PC-9 (cell line): ENCODE results near the gene CDC14A. TPM values are rescaled to one million over a fixed set of nuclear protein-coding genes. Genes with fewer than 3 reads are reported as not detected.

Experiments used
- BruUV-seq: library from RNA; stranded (reverse); fragments of 400-500 nt; replicated peaks from 2 replicates; lab custom pipeline; 2021; lab: Mats Ljungman, UMichigan
- CTCF ChIA-PET: fragments of 300-600 bp; sonication (Branson Sonifier 250); formaldehyde crosslinking; loops from one replicate; lab custom pipeline; 2022; ENCODE audit warnings: antibody characterized with exemption; lab: Charles Lee
- POLR2A ChIA-PET: fragments of 300-600 bp; sonication (Branson Sonifier 250); formaldehyde crosslinking; loops from one replicate; lab custom pipeline; 2022; ENCODE audit warnings: antibody characterized with exemption; ENCODE audit not compliant: unreplicated experiment; lab: Charles Lee
- DNase-seq, 2 experiments: peaks; one replicate each; pipeline versions ENCODE4 v3.0.0 to v3.0.0-alpha.2; 2015 to 2022; ENCODE audit warnings: mixed read lengths in 1 of 2
- H2AFZ ChIP-seq: fragments of 200-600 bp; sonication (generic); 2 replicates; pipeline ENCODE4 v1.8.1; 2017; ENCODE audit warnings: antibody characterized with exemption
- H3F3A ChIP-seq: fragments of 200-600 bp; sonication (generic); 2 replicates; pipeline ENCODE4 v1.8.1; 2017; ENCODE audit warnings: antibody characterized with exemption, mild to moderate bottlenecking, low read depth; ENCODE audit not compliant: insufficient read depth
- H3K27ac ChIP-seq: fragments of 200-600 bp; sonication (generic); 2 replicates; pipeline ENCODE4 v1.6.1; 2016; ENCODE audit warnings: mixed run types
- H3K27me3 ChIP-seq: fragments of 200-600 bp; sonication (generic); 2 replicates; pipeline ENCODE4 v1.6.1; 2016; ENCODE audit warnings: low read depth, mixed run types; ENCODE audit not compliant: insufficient read depth
- H3K36me3 ChIP-seq: fragments of 200-600 bp; sonication (generic); 2 replicates; pipeline ENCODE4 v1.6.1; 2016; ENCODE audit warnings: low read depth, mixed run types
- H3K4me1 ChIP-seq: fragments of 200-600 bp; sonication (generic); replicated peaks from 2 replicates; pipeline ENCODE4 v1.6.1; 2016; ENCODE audit warnings: mixed run types; ENCODE audit not compliant: insufficient read depth
- H3K4me2 ChIP-seq: fragments of 200-600 bp; sonication (generic); 2 replicates; pipeline ENCODE4 v1.6.1; 2017; ENCODE audit warnings: mixed run types
- H3K4me3 ChIP-seq: fragments of 200-600 bp; sonication (generic); 2 replicates; pipeline ENCODE4 v1.6.1; 2016; ENCODE audit warnings: mixed run types
- H3K79me2 ChIP-seq: fragments of 200-600 bp; sonication (generic); 2 replicates; pipeline ENCODE4 v1.6.1; 2017; ENCODE audit warnings: low read depth, mixed run types
- H3K9me2 ChIP-seq: fragments of 200-600 bp; sonication (generic); 2 replicates; pipeline ENCODE4 v1.8.1; 2017; ENCODE audit warnings: mild to moderate bottlenecking; ENCODE audit not compliant: insufficient read depth
- H3K9me3 ChIP-seq: fragments of 200-600 bp; sonication (generic); 2 replicates; pipeline ENCODE4 v1.8.1; 2016; ENCODE audit warnings: low read depth; ENCODE audit not compliant: insufficient read depth
- H4K20me1 ChIP-seq: fragments of 200-600 bp; sonication (generic); 2 replicates; pipeline ENCODE4 v1.8.1; 2017; ENCODE audit not compliant: insufficient read depth
- EZH2 ChIP-seq: fragments of 200-600 bp; sonication (generic); IDR thresholded peaks from 2 replicates; pipeline ENCODE4 v1.8.0; 2017; ENCODE audit warnings: antibody characterized with exemption, low read depth
- intact Hi-C: fragments of 100-400 bp; cut with micrococcal nuclease; formaldehyde crosslinking; loops from one replicate; pipeline ENCODE4 v1.10.0; 2022; ENCODE audit not compliant: unreplicated experiment
- total RNA-seq: library from RNA; stranded (reverse); gene quantifications from 2 replicates; pipeline ENCODE4 v1.2.3, GENCODE V29; 2021
- TF ChIP-seq, protein P1 (sequence below): fragments of 200-600 bp; sonication (generic); conservative IDR thresholded peaks from 2 replicates; pipeline ENCODE4 v1.6.1; 2017; ENCODE audit warnings: mixed run types, antibody characterized with exemption, mild to moderate bottlenecking, moderate library complexity

The CDC14A gene
- total RNA-seq, 1 experiment from 2014 or later, result 2.8 TPM

DNA sequence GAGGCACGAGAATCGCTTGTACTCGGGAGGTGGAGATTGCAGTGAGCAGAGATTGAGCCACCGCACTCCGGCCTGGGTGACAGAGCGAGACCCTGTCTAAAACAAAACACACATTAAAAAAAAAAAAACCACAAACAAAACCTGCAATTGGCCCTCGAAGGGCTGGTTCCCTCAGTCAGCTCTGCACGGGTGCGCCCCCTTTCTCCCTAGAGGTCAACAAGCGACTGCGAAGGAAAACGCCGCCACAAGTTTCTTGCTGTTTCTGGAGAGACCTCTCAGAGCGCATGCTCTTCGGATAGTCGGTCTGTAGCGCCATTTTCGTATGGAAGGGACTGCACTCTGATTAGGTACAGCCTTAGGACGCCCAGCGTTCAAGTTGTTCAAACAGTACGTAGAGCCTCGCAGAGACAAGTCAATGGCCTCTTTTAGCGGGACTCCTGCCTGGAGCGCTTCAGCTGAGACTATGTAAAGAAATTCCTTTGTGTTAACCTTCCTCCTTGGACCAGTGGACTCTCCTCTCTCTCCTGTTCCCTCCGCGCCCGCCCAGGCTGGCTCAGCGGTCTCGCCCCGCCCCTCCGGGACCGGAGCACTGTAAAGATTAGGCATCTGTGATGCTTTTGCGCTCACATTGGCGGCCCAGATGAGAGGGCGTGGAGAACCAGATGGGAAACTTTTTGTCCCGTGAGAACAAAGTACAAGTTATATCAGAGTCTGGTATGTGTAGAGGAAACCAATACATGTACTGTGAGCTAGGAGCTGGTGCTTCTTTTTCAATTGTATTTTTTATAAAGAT lies 1.0 kb upstream of the CDC14A start:
- DNase-seq, result peak; percentile 78 to 88
- Histone ChIP-seq H3K9me2 (no peaks in the 10 kb centered on the region), H3K27me3 (no peaks in the 10 kb centered on the region), H3K9me3 (no peaks in the 10 kb centered on the region), H3K4me1 (peaks cover 31% of the 10 kb centered on the region), H3K36me3 (no peaks in the 10 kb centered on the region), H3F3A (peaks cover 38% of the 10 kb centered on the region), H3K4me3 (peak overlapping the region; percentile 63), H3K27ac (peak overlapping the region; percentile 36), H3K4me2 (peak overlapping the region; percentile 91), H3K79me2 (peaks cover 6% of the 10 kb centered on the region), H4K20me1 (no peaks in the 10 kb centered on the region), H2AFZ (peak overlapping the region; percentile 91)
- TF ChIP-seq EZH2, result no peak
- TF ChIP-seq, protein P1, sequence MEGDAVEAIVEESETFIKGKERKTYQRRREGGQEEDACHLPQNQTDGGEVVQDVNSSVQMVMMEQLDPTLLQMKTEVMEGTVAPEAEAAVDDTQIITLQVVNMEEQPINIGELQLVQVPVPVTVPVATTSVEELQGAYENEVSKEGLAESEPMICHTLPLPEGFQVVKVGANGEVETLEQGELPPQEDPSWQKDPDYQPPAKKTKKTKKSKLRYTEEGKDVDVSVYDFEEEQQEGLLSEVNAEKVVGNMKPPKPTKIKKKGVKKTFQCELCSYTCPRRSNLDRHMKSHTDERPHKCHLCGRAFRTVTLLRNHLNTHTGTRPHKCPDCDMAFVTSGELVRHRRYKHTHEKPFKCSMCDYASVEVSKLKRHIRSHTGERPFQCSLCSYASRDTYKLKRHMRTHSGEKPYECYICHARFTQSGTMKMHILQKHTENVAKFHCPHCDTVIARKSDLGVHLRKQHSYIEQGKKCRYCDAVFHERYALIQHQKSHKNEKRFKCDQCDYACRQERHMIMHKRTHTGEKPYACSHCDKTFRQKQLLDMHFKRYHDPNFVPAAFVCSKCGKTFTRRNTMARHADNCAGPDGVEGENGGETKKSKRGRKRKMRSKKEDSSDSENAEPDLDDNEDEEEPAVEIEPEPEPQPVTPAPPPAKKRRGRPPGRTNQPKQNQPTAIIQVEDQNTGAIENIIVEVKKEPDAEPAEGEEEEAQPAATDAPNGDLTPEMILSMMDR, result peak; percentile 49; the same call in 1 of the 2 replicates
- POLR2A ChIA-PET, result no interaction called here
- intact Hi-C loops, result loop anchor here (5.0 to 10.0 kb wide), 3 partner anchors 46 to 106 kb away; partner anchors contain the start of gene DBT
- TSS peak; percentile 91 for BruUV-seq
- CTCF ChIA-PET, result interaction anchor here (0.7 kb wide), 1 partner anchor 181 kb away, joined by 3 read pairs; no protein-coding TSS in a partner anchor

DNA sequence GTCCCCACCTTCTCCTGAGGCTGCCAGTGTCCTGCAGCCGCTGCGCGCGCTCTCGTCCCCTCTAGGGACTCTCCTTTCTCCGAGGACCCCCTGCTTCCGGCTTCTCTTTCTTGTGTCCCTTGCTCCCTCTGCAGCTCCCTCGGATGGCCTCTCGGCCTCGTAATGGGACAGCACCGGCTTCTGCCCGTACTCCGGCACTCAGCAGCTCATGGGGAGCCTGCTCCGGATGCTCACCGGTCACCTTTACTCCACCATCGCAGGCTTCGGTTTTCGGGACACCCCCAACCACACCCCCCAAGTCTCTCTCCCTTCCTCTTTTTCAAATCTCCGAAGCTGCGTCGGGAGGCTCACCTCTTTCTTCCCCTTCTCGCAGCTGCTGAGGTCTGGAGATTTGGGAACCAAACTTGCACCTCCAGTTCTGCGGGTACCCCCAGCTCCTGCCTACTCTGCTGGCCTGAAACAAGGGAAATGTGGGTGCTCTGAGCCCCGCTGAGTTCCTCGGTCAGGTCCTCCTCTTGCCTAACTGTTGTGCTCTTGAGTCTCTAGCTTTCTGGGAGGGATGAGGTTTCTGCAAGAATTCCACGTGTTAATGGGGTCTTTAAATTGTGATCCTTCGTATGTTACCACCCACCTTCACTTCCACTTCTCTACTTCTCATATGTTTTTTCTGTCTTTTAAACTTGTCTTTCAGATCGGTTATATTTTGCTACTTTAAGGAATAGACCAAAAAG lies 930 bp downstream of the CDC14A start:
- Histone ChIP-seq H3F3A (peaks cover 38% of the 10 kb centered on the region), H3K4me2 (peak overlapping the region; percentile 91), H3K79me2 (peaks cover 6% of the 10 kb centered on the region), H3K36me3 (no peaks in the 10 kb centered on the region), H2AFZ (peak overlapping the region; percentile 91), H4K20me1 (no peaks in the 10 kb centered on the region), H3K9me2 (no peaks in the 10 kb centered on the region), H3K4me3 (peak overlapping the region; percentile 63), H3K9me3 (no peaks in the 10 kb centered on the region), H3K27me3 (no peaks in the 10 kb centered on the region), H3K27ac (no peak overlapping the region), H3K4me1 (peaks cover 31% of the 10 kb centered on the region)
- DNase-seq, result peak in 1 of 2 experiments; percentile 37
- POLR2A ChIA-PET, result no interaction called here
- CTCF ChIA-PET, result no interaction called here
- no TSS peak for BruUV-seq
- no peak for TF ChIP-seq EZH2
- TF ChIP-seq, protein P1, result no peak
- intact Hi-C loops, result loop anchor here (2.0 to 10.0 kb wide), 4 partner anchors 48 to 220 kb away; partner anchors contain the start of genes DBT, SASS6 and TRMT13

DNA sequence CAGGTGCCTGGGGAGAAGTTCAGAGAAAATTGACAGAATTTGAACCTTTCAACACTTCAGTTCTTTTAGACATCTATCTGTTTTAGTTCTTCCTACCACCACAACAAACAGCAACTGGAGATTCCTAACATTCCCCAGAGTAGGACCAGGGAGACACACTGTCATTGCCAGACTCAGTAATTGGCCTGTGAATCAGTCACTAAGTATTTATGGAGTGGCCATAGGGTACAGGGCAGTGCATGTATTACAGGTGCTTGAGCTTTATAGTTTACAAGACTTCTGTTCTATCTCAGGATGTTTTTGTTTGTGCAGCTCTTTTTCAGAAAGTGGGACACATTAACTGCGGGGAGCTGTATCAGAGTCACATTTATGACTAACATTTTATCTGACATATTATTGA lies 1.7 kb downstream of the CDC14A start:
- Histone ChIP-seq H3K27me3 (no peaks in the 10 kb centered on the region), H2AFZ (no peak overlapping the region), H3K4me2 (peak overlapping the region; percentile 91), H3K9me2 (no peaks in the 10 kb centered on the region), H3F3A (peaks cover 38% of the 10 kb centered on the region), H3K36me3 (no peaks in the 10 kb centered on the region), H4K20me1 (no peaks in the 10 kb centered on the region), H3K4me3 (peak overlapping the region; percentile 63; the same call in 1 of the 2 replicates), H3K9me3 (no peaks in the 10 kb centered on the region), H3K27ac (no peak overlapping the region), H3K4me1 (peaks cover 31% of the 10 kb centered on the region), H3K79me2 (peaks cover 6% of the 10 kb centered on the region)
- POLR2A ChIA-PET, result no interaction called here
- CTCF ChIA-PET, result interaction anchor here (0.5 kb wide), 1 partner anchor 903 kb away, joined by 6 read pairs; no protein-coding TSS in a partner anchor
- no TSS peak for BruUV-seq
- intact Hi-C loops, result loop anchor here (2.0 to 10.0 kb wide), 4 partner anchors 49 to 221 kb away; partner anchors contain the start of genes DBT, SASS6 and TRMT13
- peak in 1 of 2 experiments; percentile 88 for DNase-seq
- TF ChIP-seq EZH2, result no peak
- TF ChIP-seq, protein P1, result no peak
